ENCODE data around the gene CLCA2.
A peak's percentile ranks its signal among the peaks of the same experiment; 100 is the strongest.

Gene CLCA2

DNA sequence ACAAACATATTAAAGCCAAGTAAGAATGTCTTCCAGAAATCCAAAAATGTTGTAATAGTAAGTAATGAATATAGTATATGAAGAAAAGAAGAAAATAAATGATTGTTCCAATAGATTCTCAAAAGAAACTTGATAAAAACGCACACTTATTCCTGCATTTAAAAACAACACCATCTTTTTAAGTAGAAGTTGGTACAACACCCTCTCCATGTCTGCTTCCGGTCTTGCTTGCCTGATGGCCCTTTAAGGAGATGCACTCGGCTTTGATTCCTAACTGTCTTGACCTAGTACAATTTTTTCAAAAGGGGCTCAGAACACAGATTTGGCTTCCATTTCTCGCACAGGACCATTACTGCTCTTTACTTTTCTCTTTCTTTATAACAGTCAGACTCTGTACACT is 53.7 kb downstream of the CLCA2 start:
- no peak for DNase-seq

DNA sequence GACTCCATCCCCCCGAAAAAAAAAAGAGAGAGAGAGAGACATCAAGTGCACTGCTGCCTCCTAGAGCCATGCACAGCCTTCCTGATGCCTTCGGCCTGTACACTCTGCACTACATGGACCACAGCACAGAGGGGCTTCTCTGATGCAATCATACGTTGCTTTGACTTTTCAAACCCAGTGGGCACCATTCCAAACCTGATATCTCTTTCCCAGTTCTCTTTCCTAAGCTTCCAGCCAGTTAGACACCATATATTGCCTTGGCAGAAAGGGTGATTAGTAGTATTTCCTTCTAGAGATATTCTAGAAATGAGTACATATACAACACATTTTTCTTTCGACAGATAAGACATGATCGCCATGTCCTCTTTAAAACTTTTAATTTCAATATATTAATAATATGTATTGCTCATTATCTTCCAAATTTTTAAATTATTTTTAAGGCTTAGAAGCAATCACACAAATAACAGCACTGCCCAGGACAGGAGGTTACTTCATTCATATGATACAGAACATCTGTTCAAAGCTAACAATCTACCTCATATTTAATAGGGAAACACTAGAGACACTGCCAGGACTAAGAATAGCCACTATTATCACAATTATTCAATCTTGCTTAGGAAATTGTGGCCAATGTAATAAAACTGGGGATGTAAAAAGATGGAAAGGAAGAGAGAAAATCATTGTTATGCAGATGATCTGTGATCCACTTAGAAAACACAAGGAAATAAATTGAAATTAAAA is 54.6 kb downstream of the CLCA2 start:
- no peak for DNase-seq

DNA sequence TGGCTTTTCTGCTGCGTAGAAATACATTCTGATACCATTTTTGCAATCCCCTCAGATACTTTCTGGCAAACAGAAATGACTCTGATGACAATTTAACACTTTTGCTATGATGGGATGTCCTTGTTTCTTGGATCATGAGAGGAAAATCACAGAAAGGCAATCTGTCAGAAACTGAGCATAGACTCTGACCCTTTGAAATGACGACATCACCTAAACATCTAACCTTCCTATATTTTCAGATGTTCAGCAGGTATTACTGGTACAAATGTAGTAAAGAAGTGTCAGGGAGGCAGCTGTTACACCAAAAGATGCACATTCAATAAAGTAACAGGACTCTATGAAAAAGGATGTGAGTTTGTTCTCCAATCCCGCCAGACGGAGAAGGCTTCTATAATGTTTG is 58.0 kb downstream of the CLCA2 start:
- DNase-seq: no peak

DNA sequence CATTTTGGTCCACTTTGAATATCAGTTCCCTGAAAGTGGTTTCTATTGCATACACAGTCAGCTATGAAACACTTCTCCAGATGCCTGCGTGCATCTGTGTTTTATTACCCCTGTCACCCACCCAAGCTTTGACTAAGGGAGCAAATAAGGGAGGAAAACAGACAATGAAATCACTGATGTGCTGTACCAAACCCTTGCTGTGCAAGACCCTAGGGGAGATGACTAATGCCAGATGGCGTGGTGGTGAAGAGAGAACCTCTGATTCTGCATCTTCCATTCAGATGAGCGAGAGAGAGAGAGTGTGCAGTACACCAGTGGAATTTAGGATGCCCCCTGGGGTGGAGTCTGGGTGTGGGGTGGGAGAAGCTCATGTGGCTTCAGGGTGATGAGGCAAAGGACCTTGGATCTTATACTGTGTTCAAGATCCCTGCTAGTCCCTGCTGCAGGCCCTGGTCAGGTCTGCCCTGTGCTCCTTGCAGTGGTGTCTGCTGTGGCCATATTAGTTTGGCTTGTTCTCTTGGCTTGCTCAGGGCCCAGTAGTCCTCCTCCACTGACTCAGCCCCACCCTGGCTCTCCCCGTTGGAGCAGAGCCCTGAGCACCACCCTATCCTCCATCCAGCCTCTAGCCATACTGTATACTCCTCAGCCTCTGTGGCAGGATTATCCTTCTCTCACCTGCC is 63.3 kb downstream of the CLCA2 start:
- no peak for DNase-seq

DNA sequence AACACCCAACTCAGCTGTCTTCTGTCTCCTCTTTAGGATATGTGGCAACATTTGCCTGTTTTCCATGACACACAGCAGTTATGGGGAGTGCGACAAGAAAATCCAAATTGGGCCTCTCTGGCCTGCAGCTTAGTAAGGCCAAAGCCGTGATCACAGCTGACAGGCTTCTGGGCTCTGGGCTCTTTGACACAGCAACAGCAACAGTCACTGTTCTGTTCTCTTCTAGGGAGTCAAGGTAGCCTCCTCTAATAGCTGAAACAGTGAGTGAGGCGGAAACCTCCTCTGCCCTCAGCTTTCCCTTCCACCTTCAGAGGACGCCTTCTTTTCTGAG is 63.8 kb downstream of the CLCA2 start:
- no peak for DNase-seq

DNA sequence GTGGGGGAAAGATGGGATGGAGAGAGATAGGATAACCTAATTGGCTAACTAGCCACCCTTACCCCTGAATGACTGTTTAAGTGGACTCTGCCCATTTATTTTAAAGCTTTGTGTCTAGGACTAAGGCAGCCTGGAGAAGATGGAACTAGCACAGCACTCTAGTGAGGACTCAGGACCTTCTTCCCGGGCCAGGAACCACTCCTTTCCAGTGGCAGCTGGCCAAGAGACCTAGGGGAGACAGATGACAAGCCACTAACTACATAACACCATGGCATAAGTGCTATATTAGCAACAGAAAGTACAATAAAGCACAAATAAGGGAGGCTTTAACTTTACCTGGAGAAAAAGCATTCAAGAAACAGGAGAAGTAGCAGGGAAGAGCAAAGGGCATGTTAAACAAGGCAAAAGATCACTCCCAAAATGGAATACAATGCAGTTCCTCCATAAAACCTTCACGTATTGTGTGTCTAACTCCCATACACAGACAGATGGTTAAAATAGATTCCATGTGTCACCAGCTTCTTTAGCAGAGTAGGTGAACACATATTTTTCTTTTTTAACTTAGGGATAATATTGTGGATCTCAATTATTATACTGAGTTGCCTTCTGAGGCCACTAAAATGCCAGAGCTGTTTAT is 65.4 kb downstream of the CLCA2 start:
- no peak for DNase-seq

DNA sequence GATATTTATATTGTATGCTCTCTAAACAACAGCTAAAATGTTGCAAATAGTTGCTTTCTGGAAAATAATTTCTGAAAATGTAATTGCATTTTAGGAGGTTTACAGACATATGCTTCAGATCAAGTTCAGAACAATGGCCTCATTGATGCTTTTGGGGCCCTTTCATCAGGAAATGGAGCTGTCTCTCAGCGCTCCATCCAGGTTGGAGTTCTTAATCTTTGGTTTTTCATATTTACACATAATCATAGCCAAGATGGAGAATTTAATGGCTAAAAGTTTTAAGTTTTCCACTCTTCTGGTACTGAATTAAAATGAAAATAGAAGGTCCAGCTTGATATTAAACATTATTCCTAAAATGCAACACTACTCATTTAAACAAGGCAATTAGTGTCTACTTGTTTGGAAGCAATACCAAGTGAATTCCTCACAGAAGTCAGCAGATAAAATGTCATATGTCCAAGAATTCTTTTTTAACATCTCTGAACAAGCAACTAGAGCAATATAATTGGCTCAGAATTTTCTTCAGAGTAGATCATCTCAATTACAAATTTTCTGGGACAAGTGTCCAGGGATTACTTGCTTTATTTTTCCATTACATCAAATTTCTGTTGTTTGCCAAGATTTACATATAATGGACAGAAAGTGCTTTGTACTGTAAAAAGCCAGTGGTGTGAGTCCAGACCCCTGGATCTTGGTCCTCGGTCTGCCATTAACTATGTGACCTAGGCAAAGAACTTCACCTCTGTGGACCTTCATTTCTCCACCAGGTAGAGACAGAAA is 67.4 kb downstream of the CLCA2 start:
- no peak for DNase-seq

DNA sequence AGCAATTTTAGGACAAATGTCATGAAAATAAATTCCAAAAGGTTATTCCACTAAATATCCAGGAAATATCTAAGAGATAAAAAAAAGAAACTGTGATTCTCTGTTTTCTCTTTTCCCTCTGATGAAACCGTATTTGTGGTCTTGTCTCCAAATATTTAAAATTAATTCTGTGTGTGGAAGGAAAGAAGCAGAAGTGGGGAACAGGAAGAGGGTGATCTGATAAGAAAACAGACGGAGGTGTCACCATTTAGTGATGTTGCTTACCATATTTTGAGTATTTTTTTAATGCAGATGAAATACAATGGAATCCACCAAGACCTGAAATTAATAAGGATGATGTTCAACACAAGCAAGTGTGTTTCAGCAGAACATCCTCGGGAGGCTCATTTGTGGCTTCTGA is 74.3 kb downstream of the CLCA2 start:
- DNase-seq: no peak

DNA sequence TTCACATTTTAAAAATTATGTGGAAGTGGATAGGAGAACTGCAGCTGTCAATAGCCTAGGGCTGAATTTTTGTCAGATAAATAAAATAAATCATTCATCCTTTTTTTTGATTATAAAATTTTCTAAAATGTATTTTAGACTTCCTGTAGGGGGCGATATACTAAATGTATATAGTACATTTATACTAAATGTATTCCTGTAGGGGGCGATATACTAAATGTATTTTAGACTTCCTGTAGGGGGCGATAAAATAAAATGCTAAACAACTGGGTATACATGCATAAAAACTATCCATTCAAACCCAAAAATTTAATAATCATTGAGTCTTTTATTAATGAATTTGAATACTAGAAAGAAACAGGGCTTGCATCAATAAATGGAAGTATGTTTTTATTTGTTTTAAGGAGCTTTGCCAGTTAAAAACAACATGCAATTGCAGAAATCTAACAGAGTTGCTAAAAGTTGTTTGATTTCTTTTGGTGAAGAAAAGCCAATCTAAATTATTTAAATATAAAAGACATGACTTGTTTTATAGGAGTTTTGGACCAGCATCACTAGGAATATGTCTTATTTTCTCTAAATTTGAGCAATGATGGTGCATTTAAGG is 76.1 kb downstream of the CLCA2 start:
- no peak for DNase-seq

DNA sequence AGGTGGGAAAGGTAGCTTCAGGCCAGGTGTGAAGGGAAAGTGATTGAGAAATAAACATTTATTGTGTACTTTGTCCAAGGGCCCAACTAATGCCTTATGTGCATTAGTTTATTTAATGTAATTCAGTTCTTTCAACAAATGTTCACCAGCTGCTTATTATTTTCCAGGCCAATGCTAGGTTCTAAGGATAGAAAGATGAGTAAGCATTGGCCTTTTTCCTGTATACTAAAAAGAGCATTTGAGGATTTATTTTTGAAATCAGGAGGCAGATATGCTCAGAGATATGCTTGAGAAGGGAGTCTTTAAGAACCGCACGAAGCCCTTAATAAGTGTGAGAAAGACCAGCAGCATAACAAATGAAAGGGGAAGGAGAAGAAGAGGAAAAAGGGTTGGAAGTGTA is 76.7 kb downstream of the CLCA2 start:
- no peak for DNase-seq

DNA sequence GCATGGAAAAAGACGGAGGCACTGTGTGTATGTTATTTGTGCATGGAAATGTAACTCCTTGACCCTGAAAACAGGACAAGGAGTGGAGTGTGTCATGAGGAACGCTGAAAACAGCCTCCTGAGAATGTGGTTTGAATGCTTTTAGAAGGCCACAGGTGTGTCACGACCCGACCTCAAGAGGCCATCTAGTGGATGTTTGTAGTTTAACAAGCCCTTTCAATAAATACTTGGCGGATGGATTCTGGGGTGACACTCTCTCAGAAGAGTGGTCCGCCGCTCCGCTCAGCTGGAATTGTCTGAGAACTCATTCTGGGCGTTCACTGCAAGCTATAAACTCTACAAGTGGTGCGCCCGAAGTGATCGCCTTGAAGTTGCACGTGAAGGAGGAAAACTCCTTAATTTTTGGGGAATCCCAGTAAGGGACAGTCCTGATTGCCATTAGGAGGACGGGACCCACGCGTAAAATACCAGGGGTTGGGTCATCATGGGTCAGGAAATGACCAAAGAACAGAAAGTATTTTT is 78.2 kb downstream of the CLCA2 start:
- peak; percentile 35 for DNase-seq

DNA sequence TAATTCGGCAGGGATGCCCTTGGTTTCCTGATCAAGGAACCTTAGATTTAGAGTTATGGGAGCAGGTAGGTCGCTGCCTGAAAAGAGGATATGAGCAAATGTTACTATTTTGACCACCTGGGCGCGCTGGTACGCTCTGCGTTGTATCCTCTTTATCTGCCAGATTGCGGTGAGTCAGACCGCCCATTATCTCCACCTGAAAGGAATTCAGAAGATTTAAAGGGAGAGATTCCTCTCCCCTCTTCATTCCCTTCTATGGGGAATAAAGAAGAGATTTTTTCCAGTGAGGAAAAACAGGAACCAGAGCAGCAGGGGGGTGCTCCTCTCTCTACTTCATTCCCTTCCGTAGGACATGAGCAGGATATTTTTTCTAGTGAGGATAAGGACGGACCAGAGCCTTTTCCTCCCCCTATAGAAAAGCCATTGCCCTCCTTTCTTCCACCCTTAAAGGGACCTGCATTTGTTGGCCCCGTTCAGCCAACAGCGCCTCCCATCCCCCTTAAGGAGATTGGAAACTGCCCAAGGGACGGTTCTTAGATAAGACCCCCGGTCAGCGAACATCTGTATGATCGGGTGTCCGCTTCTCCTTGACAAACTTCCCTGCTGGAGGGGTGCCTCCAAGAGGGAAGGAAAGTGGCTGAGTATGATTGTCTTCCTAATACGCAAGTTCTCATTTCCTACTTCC is 78.9 kb downstream of the CLCA2 start:
- DNase-seq: no peak

DNA sequence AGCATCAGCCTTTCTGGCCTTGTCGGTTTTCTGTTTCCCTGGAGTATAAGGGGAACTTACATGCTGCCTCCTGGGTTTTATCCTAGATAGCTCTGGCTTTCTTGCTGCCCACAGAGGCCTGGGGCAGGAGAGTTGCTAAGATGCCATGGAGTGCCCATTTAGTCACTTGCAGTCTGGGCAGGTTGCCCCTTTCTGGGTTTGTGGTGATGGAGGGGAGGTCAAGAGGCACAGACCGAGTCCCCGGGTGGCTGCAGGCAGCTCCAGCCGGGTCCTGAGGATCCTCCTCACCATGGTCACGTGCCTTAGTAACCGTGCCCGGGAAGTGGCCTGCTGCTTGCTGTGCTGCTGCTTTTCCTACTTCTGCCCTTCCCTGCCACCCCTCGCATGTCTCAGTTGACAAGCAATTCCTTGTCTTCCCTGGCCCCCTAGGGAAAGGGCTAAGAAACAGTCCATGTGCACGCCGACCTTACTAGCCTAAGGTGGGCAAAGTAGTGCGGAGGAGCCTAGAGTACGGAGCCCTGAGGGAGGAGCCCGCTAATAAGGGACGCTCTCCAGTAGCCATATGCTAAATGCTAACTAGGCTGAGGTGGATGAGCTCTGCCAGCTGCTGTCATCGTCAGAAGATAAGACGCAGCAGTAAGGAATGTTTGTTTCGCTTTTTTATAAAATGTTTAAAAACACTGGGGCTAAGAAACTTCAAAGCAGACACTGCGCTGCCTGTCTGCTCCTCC is 79.6 kb downstream of the CLCA2 start:
- no peak for DNase-seq

DNA sequence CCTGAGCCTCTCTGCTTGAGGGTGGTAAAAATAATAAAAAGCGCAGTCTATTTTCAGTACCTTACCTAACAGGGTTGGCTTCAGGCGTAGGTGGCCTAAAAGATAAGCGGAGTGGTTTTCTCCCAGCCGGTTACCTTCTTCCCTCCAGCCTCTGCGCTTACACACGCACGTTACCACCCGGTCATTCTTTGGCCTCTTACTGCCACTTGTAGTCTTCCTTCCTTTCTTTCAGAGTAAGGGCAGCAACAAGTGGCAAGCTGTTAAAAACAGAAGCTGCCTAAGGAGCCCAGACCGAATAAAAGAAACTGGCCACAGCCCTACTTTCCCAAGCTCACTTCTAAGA is 80.1 kb downstream of the CLCA2 start:
- DNase-seq: no peak

DNA sequence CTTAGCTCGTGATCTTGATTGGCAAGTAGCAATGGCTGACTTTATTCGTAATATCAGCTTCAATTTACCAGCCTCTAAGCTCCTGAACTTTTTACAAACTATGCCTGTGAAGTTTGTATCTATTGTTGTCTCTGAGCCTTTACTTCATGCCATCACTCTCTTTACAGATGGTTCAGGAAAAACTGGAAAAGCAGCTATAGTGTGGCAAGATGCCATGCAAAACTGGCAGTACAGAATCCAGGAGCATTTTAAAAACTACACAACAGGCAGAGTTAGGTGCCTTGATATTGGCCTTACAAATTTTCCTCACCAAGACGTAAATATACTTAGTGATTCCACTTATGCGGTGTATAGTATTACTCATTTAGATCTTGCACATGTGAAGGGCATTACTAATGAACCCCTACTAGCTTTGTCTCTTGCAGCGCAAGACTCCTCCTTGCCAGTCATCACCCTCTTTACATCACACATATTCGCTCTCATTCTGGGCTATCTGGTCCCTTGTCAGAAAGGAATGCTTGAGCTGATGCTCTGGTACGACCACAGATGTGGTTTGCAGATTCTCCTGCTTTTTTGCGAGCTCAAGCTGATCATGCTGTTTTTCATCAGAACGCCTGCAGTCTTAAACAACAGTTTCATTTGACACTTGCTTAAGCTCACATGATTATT is 81.1 kb downstream of the CLCA2 start:
- no peak for DNase-seq

DNA sequence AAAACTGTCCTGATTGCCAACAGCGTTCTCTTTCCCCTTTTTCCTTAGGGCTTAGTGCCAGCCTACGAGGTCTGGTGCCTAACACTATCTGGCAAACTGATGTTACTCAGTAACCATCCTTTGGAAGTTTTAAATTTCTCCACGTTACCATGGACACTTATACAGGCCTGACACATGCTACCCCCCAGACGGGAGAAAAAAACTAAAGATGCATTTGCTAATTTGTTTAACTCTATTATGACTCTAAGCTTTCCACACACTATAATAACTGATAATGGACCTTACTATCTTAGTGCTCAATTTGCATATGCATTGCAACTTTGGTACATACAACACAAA is 81.6 kb downstream of the CLCA2 start:
- DNase-seq: no peak
